Frontal cortex (tissue), 4 donors: ENCODE measurements around the gene C6orf62. TPM values are rescaled to one million over a fixed set of nuclear protein-coding genes. Genes with fewer than 3 reads are reported as not detected.
"Not testable (repeated sequence)": the region's sequence is repeated elsewhere in the genome, so short reads cannot be mapped to it uniquely, and the experiment has no call there.

Source experiments
- DNase-seq, 2 donors: peaks; one replicate each; pipeline ENCODE4 v3.0.0; 2012; ENCODE audit warnings: low spot score in 2 of 2
- FAIRE-seq: peaks from 2 replicates; lab custom pipeline; 2012; peaks lifted over from hg19 to GRCh38; lab: Jason Lieb, UNC
- total RNA-seq: library from RNA; depleted of rRNA; stranded (reverse); fragments of >200 nt; gene quantifications from one replicate; pipeline ENCODE4 v1.2.3, GENCODE V29; 2014
- donor health status: control.
- donor health status: control.
- donor health status: control.

Gene C6orf62
- total RNA-seq, 1 donor from 2014 or later = 79.5 TPM

DNA sequence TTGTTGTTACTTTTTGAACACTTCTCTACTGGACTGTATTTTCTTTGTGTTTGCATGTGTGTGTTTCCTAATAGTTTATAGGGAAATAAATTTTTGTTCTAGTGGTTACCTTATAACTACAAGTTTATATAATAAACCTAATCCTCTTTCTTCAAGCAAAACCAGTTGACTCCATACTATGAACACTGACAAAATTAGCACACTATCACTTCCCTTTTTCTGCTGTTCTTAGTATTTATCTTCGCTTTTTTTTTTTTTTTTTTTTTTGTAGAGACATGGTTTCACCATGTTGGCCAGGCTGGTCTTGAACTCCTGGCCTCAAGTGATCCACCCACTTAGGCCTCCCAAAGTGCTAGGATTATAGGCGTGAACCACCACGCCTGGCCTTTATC is 25.0 kb upstream of the C6orf62 start:
- no peak for DNase-seq
- no peak for FAIRE-seq

DNA sequence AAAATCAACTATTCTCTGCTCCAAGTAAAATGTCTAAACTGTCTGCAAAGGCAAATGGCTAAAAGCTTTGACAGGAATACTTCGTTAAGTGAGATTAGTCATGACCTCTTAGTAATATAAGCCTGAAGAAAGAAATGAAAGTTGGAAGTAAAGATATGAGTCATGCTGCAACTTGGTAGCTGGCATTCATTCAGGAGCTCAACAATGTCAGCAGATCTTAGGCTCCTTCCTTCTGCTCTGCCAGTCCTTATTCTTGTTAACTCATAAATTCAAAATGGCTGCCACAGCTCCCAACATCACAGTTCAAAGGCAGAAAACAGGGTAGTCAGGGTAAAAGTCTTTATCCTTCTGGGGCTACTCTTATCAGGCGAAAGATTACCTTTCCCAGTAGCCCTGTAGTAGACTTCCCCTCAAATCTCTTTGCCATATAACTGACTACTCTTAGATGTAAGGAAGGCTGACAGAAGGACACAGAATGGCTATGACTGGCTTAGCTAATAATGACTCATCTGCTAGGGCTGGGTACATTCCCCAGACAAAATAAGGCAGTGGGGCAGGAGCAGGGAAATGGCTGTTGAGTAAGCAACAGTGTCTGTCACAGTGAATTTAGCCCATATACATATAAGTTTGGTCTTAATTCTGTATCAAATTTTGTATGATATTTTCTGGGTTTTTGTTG is 24.4 kb upstream of the C6orf62 start:
- DNase-seq (no peak), FAIRE-seq (no peak)

DNA sequence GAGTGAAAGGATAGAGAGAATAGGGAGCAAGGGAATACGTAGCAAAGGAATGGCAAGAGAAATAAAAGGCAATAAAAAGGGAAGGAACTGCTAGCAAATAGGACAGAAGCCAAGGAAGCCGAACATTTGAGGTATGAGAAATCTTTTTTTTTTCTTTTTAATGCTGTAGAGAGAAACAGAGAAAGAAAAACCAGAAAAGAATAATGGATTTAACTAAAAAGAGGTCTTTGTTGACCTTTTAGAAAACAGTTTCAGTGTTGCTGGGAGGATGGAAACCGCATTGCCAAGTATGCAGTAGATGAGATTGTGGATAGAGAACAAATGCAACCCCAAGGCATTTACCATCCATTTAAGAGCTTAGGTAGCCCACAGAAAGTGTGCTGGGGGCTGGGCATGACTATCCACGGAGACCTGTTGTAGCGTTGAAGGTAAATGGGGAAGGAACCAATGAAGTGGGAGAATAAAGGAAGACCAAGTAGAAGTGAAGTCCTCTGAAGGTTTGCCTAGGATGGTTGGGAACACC is 23.3 kb upstream of the C6orf62 start:
- FAIRE-seq = no peak
- no peak for DNase-seq

DNA sequence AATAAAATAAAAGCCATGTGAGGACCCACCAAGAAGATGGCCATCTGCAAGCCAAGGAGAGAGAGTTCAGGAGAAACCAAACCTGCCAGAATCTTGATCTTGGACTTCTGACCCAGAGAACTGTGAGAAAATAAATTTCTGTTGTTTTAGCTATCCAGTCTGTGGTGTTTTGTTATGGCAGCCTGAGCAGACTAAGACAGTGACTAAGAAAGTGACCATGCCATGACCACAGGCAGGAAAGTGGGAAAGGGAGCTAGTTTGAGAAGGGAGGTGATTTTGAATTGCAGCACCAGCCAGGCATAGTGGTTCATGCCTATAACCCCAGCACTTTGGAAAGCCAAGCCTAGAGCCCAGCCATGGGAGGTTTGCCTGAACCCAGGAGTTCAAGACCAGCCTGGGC is 21.9 kb upstream of the C6orf62 start:
- FAIRE-seq (no peak), DNase-seq (no peak)

DNA sequence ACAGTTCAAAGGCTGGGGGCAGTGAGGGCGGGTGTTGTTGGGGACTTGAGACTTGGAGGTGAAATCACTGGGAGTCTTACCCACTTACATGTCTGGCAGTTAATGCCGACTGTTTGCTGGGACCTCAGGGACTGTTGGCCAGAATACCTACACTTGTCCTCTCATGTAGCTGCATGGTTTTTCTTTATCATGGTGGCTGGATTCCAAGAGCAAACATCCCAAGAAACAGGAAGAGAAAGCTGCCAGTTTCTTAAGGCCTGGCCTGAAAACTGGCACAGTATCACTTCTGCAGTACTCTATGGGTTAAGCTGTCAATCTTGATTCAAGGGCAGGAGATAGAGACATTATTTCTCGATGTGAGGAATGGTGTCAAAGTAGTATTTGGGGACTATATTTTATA is 19.8 kb upstream of the C6orf62 start:
- FAIRE-seq = no peak
- no peak for DNase-seq

DNA sequence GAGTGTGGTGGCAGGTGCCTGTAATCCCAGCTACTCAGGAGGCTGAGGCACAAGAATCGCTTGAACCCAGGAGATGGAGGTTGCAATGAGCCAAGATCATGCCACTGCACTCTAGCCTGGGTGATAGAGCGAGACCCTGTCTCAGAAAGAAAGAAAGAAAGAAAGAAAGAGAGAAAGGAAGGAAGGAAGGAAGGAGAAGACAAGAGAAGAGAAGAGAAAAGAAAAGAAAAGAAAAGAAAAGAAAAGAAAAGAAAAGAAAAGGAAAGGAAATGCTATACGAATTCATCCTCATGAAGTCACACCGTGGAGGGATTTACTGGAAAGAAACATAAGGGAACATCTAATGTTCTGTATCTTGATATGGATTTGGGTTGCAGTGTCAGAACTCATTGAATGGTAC is 15.8 kb upstream of the C6orf62 start:
- not testable (repeated sequence) for FAIRE-seq, DNase-seq

DNA sequence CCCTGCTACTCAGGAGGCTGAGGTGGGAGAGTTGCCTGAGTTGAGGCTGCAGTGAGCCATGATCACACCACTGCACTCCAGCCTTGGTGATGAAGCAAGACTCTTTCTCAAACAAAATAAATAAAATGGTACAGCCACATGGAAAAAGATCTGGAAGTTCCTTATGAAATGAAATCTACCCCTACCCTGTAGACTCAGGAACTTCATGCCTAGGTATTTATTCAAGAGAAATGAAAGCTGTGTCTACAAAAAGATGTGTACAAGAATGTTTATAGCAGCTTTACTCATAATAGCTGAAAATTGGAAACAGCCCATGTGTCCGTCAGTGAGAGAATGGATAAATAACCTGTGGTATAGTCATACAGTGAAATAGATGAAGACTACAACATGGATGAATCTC is 15.2 kb upstream of the C6orf62 start:
- FAIRE-seq (no peak), DNase-seq (no peak)

DNA sequence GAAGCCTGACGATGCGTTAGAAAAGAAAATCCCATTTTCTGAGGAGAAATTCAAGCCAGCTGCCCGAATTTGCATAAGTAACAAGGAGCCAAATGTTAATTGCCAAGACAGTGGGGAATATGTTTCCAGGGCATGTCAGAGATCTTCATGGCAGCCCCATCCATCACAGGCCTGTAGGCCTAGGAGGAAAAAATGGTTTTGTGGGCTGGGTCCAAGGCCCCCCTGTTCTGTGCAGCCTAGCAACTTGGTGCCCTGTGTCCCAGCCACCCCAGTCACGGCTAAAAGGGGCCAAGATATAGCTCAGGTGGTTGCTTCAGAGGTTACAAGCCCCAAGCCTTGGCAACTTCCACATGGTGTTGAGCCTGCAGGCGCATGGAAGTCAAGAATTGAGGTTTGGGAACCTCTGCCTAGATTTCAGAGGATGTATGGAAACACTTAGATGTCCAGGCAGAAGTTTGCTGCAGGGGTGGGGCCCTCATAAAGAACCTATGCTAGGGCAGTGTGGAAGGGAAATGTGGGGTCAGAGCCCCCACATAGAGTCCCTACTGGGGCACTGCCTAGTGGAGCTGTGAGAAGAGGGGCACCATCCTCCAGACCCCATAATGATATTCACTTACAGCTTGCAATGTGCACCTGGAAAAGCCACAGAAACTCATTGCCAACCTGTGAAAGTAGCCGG is 12.6 kb upstream of the C6orf62 start:
- not testable (repeated sequence) for FAIRE-seq, DNase-seq

DNA sequence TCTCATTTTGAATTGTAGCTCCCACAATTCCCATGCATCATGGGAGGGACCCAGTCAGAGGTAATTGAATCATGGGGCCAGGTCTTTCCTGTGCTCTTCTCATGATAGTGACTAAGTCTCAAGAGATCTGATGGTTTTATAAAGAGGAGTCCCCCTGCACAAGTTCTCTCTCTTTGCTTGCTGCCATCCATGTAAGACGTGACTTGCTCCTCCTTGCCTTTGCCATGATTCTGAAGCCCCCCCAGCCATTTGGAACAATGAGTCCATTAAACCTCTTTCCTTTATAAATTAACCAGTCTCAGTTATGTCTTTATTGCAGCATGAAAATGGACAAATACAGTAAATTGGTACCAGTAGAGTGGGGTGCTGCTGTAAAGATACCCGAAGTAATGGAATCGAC is 11.7 kb upstream of the C6orf62 start:
- FAIRE-seq, DNase-seq: not testable (repeated sequence)

DNA sequence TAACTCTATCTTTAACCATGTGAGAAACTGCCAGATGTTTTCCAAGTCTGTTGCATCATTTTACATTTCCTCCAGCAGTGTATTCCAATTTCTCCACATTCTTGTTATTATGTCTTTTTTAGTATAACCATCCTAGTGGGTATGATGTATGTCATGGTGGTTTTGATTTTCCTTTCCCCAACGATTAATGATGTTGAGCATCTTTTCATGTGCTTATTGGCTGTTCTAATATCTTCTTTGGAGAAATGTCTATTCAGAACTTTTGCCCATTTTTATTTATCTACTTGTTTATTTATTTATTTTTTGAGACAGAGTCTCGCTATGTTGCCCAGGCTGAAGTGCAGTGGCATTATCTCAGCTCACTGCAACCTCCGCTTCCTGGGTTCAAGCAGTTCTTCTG is 4.3 kb upstream of the C6orf62 start:
- FAIRE-seq = no peak
- DNase-seq = no peak

DNA sequence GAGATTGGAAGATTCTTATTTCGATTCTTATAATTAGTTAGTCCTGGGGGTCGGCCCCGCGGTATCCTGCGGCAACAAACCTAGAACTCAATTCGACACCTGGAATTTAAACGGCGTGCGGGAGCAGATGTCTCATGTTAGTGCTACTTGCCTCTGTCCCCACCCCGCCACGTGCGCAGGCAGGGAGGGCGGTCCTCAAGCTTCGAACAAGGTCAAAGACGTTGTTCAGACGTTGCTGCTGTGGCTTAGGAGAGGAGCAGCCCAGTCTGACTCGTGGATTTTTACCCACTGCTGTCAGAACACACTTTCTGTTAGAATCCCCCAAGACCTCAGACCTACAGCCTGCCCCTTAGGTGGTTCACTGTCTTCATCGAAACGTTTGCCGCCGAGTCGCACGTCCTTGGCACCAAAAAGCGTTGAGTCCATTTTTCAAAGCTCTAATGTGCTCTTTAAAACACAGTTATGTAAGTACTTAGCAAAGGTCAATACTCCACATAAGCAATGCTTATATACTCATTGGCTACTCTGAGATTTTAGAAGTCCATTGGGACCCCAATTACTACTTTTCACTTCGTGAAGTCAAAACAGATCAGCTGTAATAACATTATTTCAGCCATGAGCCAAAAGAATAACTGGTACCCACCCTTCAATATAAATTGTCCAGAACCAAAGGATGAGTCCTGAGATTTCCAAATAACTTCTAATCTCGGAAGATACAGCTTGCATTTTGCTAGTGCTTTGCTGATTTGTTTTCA is 2.7 kb upstream of the C6orf62 start:
- FAIRE-seq (no peak), DNase-seq (peak; percentile 48 to 60)

DNA sequence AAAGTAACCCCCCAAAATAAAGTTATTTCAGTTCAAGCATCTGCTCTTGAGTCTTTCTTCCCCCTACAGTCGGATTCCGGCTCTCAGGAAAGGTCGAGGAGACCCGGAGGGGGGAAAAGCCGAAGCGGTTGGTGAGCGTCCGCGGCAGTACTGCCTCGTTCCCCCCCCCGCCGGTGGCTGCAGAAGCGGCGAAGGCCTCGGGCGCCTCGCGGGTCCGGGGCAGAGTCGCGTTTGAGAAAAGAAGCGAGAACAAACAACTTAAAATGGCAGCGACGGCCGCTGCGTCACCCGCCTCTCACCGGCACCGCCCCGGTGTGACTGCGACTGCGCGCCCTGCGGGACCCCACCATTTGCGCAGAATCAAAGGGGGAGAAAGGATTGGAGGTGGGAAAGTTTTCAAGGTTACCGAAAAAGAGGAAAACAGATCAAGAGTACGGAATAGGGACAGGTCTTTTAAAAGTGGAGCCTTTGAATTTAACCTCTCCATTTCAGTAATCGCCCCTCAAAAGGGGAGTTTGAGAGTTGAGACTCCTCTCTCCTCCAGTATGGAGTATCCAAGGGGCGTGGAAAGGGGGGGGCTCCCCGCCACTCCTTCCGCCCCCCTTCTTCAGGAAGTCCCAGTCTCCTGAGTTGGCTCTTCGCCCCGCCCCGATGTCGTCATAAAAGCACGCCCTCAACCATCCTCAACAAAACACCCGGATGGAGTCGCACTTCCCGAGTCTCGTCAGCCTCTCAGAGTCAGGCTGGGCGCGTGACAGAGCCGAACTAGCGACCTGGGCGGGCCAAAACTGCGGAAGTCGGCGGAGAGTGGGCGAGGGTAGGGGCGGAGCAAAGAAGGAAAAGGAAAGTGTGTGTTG is 1.9 kb upstream of the C6orf62 start:
- peak; percentile 92 to 94 for DNase-seq
- peak; percentile 69 for FAIRE-seq

DNA sequence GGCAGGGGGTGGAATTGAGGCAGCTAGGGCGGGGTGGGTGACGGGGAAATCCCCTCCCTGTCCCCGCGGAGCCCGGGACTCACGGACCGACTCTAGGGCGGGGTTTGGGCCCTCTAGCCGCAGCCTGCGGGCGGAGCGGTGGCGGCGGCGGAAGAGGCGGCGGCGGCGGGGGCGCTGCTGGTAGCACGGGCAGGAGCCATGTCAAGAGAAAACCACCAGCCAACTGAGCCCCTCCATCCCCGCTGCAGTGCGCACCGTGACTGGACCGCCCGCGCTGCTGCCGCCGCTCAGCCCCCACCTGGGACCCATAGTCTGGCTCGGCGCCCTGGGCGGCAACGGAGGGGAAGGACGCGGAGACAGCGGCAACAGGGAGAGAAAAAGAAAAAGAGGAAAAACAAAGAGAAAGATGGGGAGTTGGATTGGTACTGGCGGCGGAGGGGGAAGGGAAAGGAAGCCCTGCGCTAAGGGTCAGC is 1.2 kb upstream of the C6orf62 start:
- DNase-seq = peak in 1 of 2 donors; percentile 32
- FAIRE-seq = no peak

DNA sequence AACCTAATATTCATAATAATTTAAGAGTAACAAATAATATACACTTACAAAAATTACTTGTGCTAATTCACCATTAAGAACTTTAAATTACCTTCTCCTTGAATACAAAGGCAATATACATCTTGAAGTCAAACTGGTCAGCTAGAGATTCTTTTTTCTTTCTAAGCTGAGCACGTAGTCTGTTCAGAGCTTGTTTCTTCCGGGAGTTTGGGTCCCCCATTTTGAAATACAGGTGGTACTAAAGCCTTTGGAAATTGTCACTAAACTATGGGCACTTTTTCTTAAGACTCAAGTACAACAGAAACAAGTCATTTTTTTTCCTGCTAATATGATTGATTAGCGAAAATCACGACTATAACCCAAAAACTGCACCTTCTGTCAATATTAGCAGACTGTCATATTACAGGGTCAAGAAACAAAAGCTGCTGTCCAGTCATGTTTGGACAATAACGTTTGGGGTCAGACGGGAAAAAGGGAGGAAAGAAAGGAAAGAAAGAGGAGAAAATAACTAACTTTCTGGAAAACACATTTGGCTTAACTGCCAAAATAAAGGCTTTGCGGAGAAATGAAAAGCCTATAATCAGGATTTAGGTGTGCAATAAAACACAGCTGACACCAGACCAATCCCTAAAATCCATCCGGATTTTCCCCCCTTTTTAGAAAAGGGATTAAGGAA is 367 bp downstream of the C6orf62 start:
- DNase-seq (no peak), FAIRE-seq (no peak)

DNA sequence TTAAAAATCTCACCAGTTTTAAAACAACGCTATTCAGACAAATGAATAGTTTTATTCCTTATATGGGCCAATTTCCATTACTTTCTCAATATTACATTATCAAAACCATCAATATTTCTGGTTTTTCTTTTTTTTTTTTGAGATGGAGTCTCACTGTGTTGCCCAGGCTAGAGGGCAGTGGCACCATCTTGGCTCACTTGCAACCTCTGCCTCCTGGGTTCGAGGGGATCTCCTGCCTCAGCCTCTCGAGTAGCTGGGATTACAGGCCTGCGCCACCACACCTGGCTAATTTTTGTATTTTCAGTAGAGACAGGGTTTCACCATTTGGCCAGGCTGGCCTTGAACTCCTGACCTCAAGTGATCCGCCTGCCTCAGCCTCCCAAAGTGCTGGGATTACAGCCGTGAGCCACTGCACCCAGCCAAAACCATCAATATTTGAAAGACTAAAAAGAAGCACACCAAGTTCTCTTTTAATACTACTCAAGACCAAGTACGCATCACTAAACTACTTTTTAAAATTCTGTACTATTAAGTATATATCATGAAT is 2.3 kb downstream of the C6orf62 start:
- not testable (repeated sequence) for FAIRE-seq

DNA sequence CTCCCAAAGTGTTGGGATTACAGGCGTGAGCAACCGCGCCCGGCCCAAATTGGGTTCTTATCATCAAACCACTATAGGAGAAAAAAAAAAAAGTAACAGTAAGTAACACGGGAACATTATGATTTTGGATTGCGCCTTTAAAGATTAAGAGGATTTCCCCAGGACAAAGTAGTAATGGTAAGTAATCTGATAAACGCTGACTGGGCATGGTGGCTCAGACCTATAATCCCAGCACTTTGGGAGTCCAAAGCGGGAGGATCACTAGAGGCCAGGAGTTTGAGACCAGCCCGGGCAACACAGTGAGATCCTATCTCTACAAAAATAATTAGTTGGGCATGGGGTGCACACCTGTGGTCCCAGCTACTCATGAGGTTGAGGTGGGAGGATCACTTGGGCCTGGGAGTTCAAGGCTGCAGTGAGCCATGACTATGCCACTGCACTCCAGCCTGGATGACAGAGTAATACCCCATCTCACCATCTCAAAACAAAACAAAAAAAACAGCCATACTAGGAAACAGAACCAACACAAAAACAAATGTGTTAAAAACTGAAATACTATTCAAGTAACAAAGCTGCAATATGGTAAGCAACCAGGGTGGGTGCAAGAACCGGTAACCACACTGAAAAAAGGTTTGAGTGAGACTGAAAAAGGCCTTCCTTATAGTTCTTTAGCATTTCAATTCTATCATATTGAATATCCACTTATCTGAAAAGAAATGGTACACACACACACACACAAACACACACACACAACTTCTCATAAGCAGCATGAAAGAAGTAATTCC is 8.2 kb downstream of the C6orf62 start:
- no peak for DNase-seq
- FAIRE-seq = no peak

More for the DNA sequence above, 2.3 kb downstream of the C6orf62 start:
- DNase-seq = not testable (repeated sequence)

DNA sequence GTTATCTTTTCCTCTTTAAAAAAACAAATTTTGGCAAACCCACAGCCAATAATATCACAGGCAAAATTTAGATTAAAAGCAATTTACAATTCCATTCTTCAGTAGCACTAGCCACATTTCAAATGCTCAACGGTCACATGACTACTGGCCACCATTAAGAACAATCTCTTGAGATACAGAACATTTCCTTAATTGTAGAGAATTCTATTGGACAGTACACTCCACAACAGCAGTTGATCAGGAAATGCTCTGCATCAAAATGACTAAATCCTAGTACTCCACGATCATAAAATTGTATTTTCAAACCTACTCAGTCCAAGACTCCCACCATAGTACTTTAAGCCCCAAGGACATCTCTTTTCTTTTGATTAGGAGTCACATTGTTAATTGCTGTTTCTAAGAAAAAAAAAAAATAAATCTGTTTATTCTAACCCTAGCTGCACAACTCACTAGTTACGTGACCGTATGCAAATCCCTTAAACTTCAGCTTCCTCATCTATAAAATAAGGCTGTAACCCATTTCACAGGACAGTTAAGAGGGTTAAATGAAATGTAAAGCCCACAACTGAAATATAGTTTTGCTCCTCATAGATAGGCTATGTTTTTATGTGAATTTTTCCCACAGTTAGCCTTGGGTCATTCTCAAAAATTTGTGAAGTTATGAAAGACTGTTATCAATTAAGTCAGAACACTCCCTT is 9.8 kb downstream of the C6orf62 start:
- FAIRE-seq = no peak
- DNase-seq = no peak
